NCI-H82 (cell line): ENCODE data around the gene HDGFL2.

Experiments used
- DNase-seq: peaks from one replicate; lab custom pipeline; 2025; lab: John Stamatoyannopoulos, UW

Gene HDGFL2

GRCh38 chr19:4472174-4472974 is at the start of gene HDGFL2:
HDGFL2 (plus strand) TSS chr19:4472297; CDS start chr19:4472351, 54 bp downstream.
- no peak for DNase-seq

- DNase-seq: no peak
These were observed 48.5 kb upstream of the HDGFL2 start for GRCh38 chr19:4423416-4424126.

GRCh38 chr19:4425537-4425936 is 46.6 kb upstream of the HDGFL2 start:
- no peak for DNase-seq

GRCh38 chr19:4428326-4428975 is 43.6 kb upstream of the HDGFL2 start:
- no peak for DNase-seq

GRCh38 chr19:4429256-4429655 is 42.8 kb upstream of the HDGFL2 start:
- DNase-seq: no peak

GRCh38 chr19:4429771-4430171 is 42.3 kb upstream of the HDGFL2 start:
- DNase-seq: no peak

- no peak for DNase-seq
These were observed 41.3 kb upstream of the HDGFL2 start for GRCh38 chr19:4430760-4431159.

- no peak for DNase-seq
These were observed 40.8 kb upstream of the HDGFL2 start for GRCh38 chr19:4431296-4431695.

GRCh38 chr19:4431808-4432674 is 40.1 kb upstream of the HDGFL2 start:
- no peak for DNase-seq

GRCh38 chr19:4432918-4433506 is 39.1 kb upstream of the HDGFL2 start:
- DNase-seq: no peak

GRCh38 chr19:4434391-4434790 is 37.7 kb upstream of the HDGFL2 start:
- no peak for DNase-seq

GRCh38 chr19:4436231-4436630 is 35.9 kb upstream of the HDGFL2 start:
- DNase-seq: no peak

GRCh38 chr19:4437103-4437502 is 35.0 kb upstream of the HDGFL2 start:
- DNase-seq: no peak

- DNase-seq: no peak
These were observed 32.9 kb upstream of the HDGFL2 start for GRCh38 chr19:4439243-4439642.

- no peak for DNase-seq
These were observed 29.9 kb upstream of the HDGFL2 start for GRCh38 chr19:4441994-4442818.

- DNase-seq: no peak
These were observed 29.3 kb upstream of the HDGFL2 start for GRCh38 chr19:4442819-4443146.

GRCh38 chr19:4443188-4443587 is 28.9 kb upstream of the HDGFL2 start:
- no peak for DNase-seq

GRCh38 chr19:4443966-4444764 is 27.9 kb upstream of the HDGFL2 start:
- no peak for DNase-seq

GRCh38 chr19:4444765-4445741 is 27.0 kb upstream of the HDGFL2 start:
- no peak for DNase-seq
